ENCODE results near the gene DLK1. TPM values are rescaled to one million over a fixed set of nuclear protein-coding genes. Genes with fewer than 3 reads are reported as not detected.

DLK1 gene
- total RNA-seq, 2 experiments from 2014 or later, result not detected

Other genes starting within 250 kb of the DLK1 start
- gene BEGAIN, start 139.5 kb upstream of the DLK1 start, total RNA-seq, result 1 to 10 TPM; 3.3 to 3.4 TPM
- gene MEG3, start 99.2 kb downstream of the DLK1 start, total RNA-seq, result not detected
- gene RTL1, start 176.8 kb downstream of the DLK1 start, total RNA-seq, result not detected